A204.1 (cell line): ENCODE results near the gene LYPLA2.

ENCODE experiments used
- FAIRE-seq: peaks from 2 replicates; lab custom pipeline; 2012; peaks lifted over from hg19 to GRCh38; lab: Jason Lieb, UNC

Gene LYPLA2

DNA sequence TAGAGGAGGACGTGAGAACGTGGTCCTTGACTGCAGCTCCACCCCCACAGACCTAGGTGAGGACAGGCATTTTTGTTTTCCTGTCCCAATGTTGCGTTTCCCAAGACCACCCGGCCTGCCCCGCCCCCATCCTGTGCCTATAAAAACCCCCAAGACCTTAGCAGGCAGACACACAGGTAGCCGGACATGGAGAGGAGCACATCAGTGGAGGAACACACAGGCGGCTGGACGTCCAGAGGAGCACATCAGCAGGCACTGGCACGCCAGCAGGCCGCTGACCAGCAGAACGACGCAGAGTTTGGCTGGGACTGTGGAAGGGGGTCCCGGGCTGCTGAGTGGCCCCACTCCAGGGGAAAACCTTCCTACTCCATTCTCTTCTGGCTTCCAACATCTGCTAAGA is 47.0 kb downstream of the LYPLA2 start:
- FAIRE-seq = no peak

DNA sequence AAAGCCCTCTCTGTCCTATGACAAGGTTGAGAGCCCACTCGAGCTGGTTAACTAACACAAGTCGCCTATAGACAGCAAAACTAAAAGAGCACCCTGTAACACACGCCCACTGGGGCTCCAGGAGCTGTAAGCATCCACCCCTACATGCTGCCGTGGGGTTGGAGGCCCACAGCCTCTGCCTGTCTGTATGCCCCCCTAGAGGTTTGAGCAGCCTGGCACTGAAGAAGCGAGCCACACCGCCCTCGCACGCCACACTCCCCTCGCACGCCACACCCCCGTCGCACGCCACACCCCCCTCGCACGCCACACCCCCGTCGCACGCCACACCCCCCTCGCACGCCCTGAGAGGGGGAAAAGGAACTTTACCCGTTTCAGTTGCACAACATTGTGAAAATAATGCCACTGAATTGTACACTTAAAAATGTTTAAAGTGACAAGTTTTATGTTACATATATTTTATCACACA is 47.5 kb downstream of the LYPLA2 start:
- no peak for FAIRE-seq

DNA sequence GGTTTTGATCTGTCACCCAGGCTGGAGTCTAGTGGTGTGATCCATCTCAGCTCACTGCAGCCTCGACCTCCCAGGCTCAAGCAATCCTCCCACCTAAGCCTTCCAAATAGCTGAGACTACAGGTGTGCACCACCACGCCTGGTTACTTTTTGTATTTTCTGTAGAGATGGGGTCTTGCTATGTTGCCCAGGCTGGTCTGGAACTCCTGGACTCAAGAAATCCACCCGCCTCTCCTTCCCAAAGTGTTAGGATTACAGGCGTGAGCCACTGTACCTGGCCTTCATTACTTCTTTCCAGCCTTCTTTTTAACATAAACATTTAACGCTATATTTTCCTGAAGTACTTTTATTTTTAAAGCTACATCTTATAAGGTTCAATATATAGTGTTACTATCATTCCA is 52.7 kb downstream of the LYPLA2 start:
- no peak for FAIRE-seq
